Measurements from ENCODE around the gene KNSTRN. TPM values are rescaled to one million over a fixed set of nuclear protein-coding genes. Genes with fewer than 3 reads are reported as not detected.

KNSTRN gene
- total and polyA plus RNA-seq, 7 donors = 5.0 to 18.9 (median 6.8) TPM

- H3K36me3 ChIP-seq = no peaks in the 10 kb centered on the region
- intact Hi-C loops (cut with DNase I) = no loop called here
- no peak for DNase-seq
- TF ChIP-seq POLR2A (IDR thresholded peaks at IDR 0.05) (no peak), EP300 (IDR thresholded peaks at IDR 0.05) (no peak)
- peaks cover 15 to 33% (median 25%) of the 10 kb centered on the region in 3 donors for H3K27me3 ChIP-seq
- H3K9me3 ChIP-seq = no peaks in the 10 kb centered on the region
- H3K27ac ChIP-seq = no peak overlapping the region
- H3K4me1 ChIP-seq = peaks cover 0 to 27% (median 26%) of the 10 kb centered on the region in 4 donors
- no peak overlapping the region for H3K4me3 ChIP-seq
- WGBS, 2 donors = 51 to 72% methylated on average over 20 of the region's 20 CpGs
Measured at GRCh38 chr15:40435023-40435709, 52.6 kb downstream of the KNSTRN start.

GRCh38 chr15:40435710-40436089, 53.2 kb downstream of the KNSTRN start:
- H3K27ac ChIP-seq = peak overlapping the region in 1 of 4 donors; percentile 9
- no peak for DNase-seq
- intact Hi-C loops (cut with DNase I) = no loop called here

GRCh38 chr15:40436116-40436891, 53.8 kb downstream of the KNSTRN start:
- Histone ChIP-seq H3K27me3 (peaks cover 15 to 33% (median 25%) of the 10 kb centered on the region in 3 donors), H3K27ac (peak overlapping the region in 1 of 4 donors; percentile 9), H3K4me3 (peak overlapping the region; percentile 8 to 48 (median 42)), H3K4me1 (peaks cover 0 to 32% (median 30%) of the 10 kb centered on the region in 4 donors), H3K36me3 (no peaks in the 10 kb centered on the region), H3K9me3 (no peaks in the 10 kb centered on the region)
- intact Hi-C loops (cut with DNase I) = no loop called here
- WGBS, 2 donors = 1 to 2% methylated on average over 38 to 39 of the region's 39 CpGs
- DNase-seq = no peak
- no peak for TF ChIP-seq EP300 (IDR thresholded peaks at IDR 0.05)
- no peak for TF ChIP-seq POLR2A (IDR thresholded peaks at IDR 0.05)
- TF ChIP-seq, protein P1, sequence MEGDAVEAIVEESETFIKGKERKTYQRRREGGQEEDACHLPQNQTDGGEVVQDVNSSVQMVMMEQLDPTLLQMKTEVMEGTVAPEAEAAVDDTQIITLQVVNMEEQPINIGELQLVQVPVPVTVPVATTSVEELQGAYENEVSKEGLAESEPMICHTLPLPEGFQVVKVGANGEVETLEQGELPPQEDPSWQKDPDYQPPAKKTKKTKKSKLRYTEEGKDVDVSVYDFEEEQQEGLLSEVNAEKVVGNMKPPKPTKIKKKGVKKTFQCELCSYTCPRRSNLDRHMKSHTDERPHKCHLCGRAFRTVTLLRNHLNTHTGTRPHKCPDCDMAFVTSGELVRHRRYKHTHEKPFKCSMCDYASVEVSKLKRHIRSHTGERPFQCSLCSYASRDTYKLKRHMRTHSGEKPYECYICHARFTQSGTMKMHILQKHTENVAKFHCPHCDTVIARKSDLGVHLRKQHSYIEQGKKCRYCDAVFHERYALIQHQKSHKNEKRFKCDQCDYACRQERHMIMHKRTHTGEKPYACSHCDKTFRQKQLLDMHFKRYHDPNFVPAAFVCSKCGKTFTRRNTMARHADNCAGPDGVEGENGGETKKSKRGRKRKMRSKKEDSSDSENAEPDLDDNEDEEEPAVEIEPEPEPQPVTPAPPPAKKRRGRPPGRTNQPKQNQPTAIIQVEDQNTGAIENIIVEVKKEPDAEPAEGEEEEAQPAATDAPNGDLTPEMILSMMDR (IDR thresholded peaks at IDR 0.05) = no peak
- no peak for TF ChIP-seq POLR2AphosphoS5 (IDR thresholded peaks at IDR 0.05)

More at GRCh38 chr15:40435710-40436089, 53.2 kb downstream of the KNSTRN start:
- H3K36me3 ChIP-seq = no peaks in the 10 kb centered on the region
- TF ChIP-seq POLR2AphosphoS5 (IDR thresholded peaks at IDR 0.05) (no peak), EP300 (IDR thresholded peaks at IDR 0.05) (no peak), POLR2A (IDR thresholded peaks at IDR 0.05) (no peak)
- TF ChIP-seq, protein P1 (IDR thresholded peaks at IDR 0.05) = no peak
- H3K9me3 ChIP-seq = no peaks in the 10 kb centered on the region
- WGBS, 2 donors = 15 to 22% methylated on average over 15 of the region's 15 CpGs
- H3K4me3 ChIP-seq = peak overlapping the region in 3 of 4 donors; percentile 38 to 48 (median 47)
- H3K4me1 ChIP-seq = peaks cover 0 to 32% (median 30%) of the 10 kb centered on the region in 4 donors
- peaks cover 15 to 33% (median 25%) of the 10 kb centered on the region in 3 donors for H3K27me3 ChIP-seq

GRCh38 chr15:40436892-40437751, 54.6 kb downstream of the KNSTRN start:
- DNase-seq = no peak
- H3K27ac ChIP-seq = no peak overlapping the region
- WGBS, 2 donors = 20 to 37% methylated on average over 17 of the region's 17 CpGs
- peaks cover 0 to 37% (median 34%) of the 10 kb centered on the region in 4 donors for H3K4me1 ChIP-seq
- intact Hi-C loops (cut with DNase I) = no loop called here
- peaks cover 15 to 33% (median 25%) of the 10 kb centered on the region in 3 donors for H3K27me3 ChIP-seq
- no peaks in the 10 kb centered on the region for H3K36me3 ChIP-seq
- no peaks in the 10 kb centered on the region for H3K9me3 ChIP-seq
- H3K4me3 ChIP-seq = peak overlapping the region; percentile 8 to 48 (median 42)
- no peak for TF ChIP-seq POLR2A (IDR thresholded peaks at IDR 0.05)
- TF ChIP-seq EP300 (IDR thresholded peaks at IDR 0.05) = no peak
- TF ChIP-seq POLR2AphosphoS5 (IDR thresholded peaks at IDR 0.05) = no peak
- TF ChIP-seq, protein P1 (IDR thresholded peaks at IDR 0.05) = no peak
